NCI-H2081 treated with DMSO at 0.1 percent for 48 hours (cell line): Measurements from ENCODE around the gene GMDS.
"Not testable (repeated sequence)": the region's sequence is repeated elsewhere in the genome, so short reads cannot be mapped to it uniquely, and the experiment has no call there.

ENCODE experiments used
- DNase-seq: peaks from one replicate; lab custom pipeline; 2025; lab: John Stamatoyannopoulos, UW

GMDS gene

DNA sequence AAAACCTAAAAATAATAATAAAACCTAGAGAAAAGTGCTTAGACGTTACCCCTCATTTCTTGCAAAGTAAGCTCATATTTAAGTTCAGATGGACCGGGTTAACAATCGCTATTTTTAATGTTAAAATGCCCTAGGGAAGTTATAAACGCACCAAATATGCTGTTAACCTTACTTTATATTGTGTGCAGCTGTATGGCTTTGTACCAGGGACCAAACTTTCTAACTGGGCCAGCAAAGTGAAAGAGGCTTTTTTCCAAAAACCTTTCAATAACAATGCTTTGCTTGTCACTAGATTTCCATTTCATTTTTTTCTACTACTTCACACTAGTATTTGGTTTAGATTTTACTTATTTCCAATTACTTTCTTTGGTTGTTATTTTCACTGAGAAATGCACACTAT lies 387.2 kb downstream of the GMDS start:
- DNase-seq = no peak

DNA sequence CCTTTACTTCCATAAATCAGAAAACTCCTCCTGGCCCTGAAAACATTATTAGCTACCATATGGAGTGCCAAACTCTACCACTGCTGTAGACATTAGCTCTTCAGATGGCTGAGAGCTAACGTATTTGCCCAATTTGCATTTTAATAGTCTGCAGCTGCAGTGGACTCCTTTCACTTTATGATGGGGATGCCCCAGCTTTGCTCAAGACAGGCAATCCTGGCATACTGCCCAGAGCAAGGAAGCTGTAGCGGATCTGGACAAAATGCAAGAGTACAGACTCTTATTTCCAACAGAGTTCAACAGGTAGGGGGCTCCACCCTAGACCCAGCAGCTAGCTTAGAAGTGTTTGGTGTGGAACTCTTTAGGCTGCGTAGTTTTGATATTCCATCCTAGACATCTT lies 389.0 kb downstream of the GMDS start:
- DNase-seq = peak; percentile 52

GRCh38 chr6:1855890-1856289 lies 389.5 kb downstream of the GMDS start:
- DNase-seq = no peak

DNA sequence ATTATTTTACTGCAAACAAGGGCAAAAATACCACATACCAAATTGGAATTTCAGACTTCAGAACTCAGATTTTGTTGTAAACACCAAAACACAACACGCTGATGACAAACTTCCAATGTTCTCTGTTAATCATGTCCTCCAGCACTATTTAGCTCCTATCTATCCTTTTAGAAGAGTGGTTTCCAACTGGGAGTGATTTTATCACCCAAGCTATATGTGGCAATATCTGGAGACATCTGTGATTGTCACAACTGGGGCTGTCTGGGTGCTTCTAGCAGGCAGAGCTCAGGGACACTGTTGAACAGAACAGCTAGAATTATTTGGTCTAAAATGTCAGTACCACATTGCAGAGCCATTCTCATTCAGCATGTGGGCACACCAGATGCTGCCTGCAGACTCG lies 391.1 kb downstream of the GMDS start:
- no peak for DNase-seq

DNA sequence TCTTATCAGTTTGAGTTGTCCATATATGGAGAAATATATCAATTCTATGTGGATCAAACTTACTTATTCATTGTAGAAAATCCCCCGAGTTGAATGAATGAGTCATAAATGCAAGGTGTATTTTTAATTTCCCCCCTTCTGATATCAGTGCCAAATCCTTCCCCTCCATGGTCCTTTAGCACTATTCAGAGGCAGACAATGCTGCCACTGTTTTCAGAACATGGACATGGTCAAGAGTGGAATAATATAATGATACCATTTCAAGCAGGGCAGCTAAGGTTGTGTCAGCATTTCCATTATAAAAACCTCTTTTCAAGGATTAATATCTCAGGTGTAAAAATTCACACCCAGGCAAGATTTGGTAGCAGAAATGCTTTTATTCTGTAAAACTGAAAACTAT lies 391.6 kb downstream of the GMDS start:
- DNase-seq = no peak

DNA sequence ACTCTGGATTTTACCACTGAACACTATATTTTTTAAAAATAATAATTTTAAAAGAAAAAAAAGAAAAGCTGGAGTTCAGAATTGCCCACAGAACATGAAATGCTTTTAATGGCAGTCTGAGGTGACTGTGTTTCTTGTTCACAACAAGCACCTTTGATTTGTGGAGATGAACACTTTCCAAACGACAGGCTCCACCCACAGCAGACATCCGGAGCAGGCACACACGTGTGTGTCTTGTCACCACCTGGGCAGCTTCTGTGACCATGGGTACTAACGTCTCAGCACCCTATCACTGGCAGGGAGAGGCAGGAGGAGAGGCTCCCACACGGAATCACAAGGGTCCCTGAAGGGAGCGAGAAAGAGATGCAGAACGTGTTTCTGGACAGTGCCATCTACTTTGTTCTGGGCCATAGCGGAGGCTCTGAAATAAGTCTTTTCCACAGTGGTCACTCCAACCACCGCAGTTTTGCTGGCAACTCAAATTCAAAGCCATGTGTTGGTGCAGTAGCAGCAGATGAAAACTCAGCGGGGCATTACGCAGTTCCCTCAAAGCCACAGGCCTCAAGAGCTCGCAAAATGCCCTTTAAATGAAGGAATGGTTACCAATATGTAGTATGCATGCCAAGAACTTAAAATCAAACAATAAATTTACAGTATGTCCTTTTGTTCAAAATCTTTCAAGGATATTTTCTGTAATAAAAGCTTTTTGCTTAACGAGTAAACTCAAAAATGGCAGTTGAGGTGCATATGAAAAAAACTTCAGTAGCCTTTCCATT lies 393.5 kb downstream of the GMDS start:
- no peak for DNase-seq

DNA sequence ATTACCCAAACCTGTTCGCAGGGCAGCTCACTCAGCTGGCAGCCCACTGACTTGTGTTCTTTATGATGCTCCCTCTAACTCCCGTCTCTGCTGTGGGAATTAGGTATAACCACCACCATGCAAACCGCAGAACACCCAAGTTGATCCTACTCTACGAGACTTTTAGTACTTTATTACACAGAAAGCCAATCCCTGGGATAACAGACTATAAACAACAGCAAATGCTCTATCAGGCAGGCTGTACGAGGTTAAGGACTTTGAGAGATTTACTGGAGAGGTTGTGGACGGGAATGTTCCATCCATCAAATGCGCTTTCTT lies 394.6 kb downstream of the GMDS start:
- no peak for DNase-seq

GRCh38 chr6:1850121-1850839 lies 395.1 kb downstream of the GMDS start:
- no peak for DNase-seq

DNA sequence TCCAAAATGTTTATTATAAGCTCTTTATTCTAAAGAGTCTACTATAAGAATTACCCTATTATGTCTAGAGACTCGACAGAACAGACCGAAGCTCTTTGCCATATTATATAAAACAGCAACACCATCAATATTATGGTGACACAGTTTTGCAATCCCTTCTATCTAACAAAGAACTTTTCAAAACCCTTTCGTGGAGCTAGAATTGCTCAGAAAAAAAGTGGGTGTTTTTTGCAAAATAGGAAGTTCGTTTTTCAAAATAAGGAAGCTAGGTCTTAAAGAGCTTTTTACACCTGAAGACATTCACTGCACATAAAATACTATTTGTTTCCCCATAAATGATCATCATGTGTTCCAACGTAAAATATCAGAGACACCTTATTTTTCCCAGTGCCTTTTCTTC lies 395.7 kb downstream of the GMDS start:
- DNase-seq = no peak

DNA sequence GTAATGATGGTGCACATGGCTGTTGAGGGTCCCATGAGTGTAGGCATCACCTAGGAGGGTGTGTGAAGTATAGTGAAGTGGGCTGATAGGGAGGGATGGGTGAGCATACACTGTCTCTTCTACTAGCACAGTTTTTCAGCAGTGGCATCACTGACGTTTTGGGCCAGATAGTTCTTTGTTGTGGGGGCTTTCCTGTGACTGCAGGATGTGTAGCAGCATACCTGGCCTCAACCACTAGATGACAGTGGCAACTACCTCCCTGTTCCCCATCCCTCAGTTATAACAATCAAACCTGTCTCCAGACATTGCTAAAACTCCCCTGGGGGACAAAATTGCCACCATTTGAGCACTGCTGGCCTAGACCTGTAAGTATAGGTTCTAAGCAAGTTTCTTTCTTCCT lies 396.7 kb downstream of the GMDS start:
- no peak for DNase-seq

DNA sequence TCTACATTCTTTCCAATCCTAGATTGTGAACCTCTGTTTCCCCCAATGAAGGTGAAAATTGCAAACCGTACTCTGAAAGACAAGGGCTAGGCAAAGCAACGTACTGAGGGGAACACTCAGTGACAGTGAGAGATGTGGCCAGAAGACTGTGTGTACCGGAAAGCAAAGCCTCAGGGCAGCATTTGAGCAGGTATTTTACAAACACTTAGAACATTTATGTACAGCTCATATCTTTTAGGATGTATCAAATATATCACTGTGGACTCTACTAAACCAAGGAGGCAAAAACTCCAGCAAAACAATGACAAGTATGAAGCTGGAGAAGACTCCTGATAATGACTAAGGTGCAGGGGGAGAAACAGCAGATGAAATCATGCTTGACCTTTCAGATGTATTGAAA lies 398.8 kb downstream of the GMDS start:
- no peak for DNase-seq

DNA sequence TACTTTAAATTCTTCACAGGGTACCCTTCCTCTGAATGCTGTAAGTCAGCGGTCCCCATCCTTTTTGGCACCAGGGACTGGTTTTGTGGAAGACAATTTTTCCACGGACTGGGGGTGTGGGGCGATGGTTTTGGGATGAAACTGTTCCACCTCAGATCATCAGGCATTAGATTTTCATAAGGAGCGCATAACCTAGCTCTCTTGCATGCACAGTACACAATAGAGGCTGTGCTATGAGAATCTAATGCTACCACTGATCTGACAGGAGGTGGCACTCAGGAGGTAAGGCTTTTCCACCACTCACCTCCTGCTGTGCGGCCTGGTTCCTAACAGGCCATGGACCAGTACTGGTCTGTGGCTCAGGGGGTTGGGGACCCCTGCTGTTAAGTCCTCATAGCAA lies 399.9 kb downstream of the GMDS start:
- DNase-seq = not testable (repeated sequence)

- no peak for DNase-seq
Observed at GRCh38 chr6:1842334-1842733, 403.1 kb downstream of the GMDS start.

GRCh38 chr6:1841136-1841535 lies 404.3 kb downstream of the GMDS start:
- DNase-seq = no peak

- no peak for DNase-seq
Observed at GRCh38 chr6:1840491-1841121, 404.8 kb downstream of the GMDS start.

DNA sequence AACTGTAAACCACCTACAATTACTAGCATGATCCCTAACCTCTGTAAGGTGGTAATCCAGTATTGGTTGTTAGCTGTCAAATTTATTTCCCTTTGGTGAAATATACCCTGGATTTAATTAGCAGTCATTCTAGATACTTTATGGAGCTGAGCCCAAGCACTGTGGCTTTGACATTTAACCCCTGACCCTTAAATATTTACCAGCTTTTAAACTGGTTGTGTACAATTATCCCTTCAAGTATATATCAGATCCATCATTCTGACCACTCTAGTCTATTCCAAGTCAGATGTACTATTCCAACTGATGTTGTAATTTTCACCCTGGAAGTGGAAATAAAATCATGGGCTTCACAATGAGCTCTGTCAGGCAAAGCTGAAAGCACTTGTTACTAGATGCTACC lies 406.0 kb downstream of the GMDS start:
- peak; percentile 17 for DNase-seq

GRCh38 chr6:1838604-1839213 lies 406.7 kb downstream of the GMDS start:
- DNase-seq = no peak

DNA sequence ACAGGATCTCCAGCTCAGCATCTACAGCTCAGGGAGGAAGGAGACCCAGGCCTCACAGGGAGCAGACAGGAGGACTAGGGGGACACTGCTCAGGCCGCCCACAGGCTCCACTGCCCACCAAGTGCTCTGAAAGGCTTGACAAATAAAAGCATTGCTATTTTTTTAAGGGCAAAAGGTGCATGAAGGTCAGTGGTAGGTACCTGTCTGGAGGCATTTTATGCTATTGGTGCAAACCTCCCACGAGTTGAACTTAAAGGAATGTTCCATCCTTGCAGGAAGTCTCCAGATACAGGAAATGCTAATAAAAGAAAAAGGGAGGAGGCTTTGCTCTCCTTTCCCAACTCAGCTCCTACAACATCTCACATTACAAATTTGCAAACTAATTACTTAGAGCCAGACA lies 407.6 kb downstream of the GMDS start:
- no peak for DNase-seq

DNA sequence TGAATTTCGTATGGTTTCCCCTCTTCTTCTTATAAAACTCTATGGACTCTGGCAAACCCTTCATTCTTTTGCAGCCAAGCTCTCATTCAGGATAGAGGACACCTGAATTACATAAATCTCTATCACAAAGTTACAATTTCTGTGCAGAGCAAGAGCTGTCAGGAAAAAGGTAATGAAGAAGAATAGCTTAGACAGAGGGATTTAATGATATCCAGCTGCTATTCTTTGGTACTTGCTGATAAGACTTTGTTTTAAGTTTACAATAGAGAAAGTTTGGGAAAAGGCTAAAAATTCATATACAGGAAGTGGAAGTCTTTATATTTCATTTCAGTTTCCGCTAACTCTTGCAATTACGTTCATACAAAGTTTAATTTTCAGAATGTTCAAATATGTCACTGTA lies 408.7 kb downstream of the GMDS start:
- DNase-seq = no peak

GRCh38 chr6:1834646-1835516 lies 410.5 kb downstream of the GMDS start:
- no peak for DNase-seq

- DNase-seq = no peak
Observed at GRCh38 chr6:1834207-1834606, 411.2 kb downstream of the GMDS start.
